Measurements from ENCODE around the gene PRR35.

DNA sequence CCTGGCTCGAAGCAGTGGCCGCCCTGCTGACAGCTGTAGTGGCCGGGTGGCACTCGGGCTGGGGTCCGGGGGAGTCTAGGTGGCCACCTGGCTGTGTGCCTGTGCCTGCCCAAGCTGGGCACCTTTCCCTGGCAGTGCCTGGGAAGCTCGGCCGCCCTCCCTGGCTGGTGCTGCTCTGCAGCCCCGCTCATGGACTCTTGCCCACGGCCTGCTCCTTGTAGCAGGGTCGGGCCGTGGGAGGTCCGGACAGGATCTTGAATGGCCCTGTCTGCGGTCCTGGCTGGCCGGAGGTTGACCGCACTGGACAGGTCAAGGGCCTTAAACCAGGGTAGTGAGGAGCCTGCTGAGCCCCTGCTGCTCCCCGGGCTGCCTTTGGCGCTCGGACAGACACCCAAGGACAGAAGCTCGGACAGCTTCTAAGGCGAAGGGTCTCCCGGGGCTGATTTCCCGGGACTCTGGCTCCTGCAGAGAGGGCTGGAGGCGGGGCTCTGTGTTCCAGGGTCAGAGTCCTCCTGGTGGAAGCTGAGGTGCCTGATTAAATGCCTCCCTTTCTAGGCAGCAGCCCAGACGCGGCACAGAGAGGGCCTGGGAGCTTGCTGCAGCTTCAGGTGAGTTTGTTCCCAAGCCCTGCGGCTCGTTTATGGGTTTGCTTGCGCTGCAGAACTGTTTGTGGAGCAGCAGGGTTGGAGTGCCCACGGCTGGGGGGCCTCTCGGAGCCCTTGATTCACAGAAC is 26.6 kb upstream of the PRR35 start:
- TF ChIP-seq, protein P1, sequence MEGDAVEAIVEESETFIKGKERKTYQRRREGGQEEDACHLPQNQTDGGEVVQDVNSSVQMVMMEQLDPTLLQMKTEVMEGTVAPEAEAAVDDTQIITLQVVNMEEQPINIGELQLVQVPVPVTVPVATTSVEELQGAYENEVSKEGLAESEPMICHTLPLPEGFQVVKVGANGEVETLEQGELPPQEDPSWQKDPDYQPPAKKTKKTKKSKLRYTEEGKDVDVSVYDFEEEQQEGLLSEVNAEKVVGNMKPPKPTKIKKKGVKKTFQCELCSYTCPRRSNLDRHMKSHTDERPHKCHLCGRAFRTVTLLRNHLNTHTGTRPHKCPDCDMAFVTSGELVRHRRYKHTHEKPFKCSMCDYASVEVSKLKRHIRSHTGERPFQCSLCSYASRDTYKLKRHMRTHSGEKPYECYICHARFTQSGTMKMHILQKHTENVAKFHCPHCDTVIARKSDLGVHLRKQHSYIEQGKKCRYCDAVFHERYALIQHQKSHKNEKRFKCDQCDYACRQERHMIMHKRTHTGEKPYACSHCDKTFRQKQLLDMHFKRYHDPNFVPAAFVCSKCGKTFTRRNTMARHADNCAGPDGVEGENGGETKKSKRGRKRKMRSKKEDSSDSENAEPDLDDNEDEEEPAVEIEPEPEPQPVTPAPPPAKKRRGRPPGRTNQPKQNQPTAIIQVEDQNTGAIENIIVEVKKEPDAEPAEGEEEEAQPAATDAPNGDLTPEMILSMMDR (IDR thresholded peaks at IDR 0.05 in 4 of 5, conservative IDR thresholded peaks at IDR 0.05 in 1 of 5) = no peak
- no peak for TF ChIP-seq POLR2A (IDR thresholded peaks at IDR 0.05)

All from gastrocnemius medialis (tissue), 4 donors.